ENCODE data around the gene DNM2. TPM values are rescaled to one million over a fixed set of nuclear protein-coding genes. Genes with fewer than 3 reads are reported as not detected.

Gene DNM2
- total and polyA plus RNA-seq, 9 of the 15 experiments (the other 6 are each of a cell fraction or from before 2014, with no cell fraction given): 2.2 to 161 (median 72.6) TPM

DNA sequence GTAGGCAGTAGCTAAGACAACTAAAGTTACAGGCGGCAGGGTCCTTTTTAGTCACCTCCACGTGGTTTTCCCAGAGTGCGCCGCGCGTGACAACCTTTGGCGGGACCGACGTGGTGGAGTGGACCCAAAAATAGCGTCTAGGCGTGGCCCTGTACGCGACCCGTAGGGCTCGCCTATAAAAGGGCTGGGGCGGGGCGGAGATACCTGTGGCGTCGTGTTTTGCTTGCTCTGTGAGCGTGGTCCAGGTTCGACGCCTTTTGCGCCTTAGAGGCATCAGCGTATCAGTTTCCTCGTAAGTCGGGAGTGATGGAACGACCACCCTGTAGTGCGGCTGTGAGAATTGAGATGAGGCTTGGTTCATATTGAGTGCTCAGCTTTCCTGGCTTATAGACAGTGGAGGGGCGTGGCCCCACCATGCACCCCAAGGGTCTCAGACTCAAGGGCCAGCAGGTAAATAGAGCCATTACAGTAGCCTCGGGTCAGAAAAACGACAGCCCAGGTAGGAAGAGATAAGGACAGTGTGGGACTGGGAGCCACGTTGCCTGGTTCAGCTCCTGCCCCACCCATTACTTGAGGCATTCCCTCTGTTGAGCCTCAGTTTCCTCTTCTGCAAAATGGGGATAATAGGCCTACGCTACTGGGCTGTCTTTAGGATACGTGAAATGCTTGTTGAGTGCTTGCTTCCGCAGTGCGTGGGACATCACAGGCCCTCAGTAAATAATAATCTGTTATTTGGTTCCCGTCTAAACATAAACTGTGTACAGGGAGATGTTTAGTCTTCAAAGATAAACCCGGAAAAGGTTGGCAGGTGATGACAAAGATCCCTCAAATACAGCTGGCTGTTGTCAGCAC, 118.8 kb downstream of the DNM2 start (continued):
- TF ChIP-seq, protein P1, sequence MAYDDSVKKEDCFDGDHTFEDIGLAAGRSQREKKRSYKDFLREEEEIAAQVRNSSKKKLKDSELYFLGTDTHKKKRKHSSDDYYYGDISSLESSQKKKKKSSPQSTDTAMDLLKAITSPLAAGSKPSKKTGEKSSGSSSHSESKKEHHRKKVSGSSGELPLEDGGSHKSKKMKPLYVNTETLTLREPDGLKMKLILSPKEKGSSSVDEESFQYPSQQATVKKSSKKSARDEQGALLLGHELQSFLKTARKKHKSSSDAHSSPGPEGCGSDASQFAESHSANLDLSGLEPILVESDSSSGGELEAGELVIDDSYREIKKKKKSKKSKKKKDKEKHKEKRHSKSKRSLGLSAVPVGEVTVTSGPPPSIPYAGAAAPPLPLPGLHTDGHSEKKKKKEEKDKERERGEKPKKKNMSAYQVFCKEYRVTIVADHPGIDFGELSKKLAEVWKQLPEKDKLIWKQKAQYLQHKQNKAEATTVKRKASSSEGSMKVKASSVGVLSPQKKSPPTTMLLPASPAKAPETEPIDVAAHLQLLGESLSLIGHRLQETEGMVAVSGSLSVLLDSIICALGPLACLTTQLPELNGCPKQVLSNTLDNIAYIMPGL (CRISPR knock-in tag; IDR thresholded peaks at IDR 0.05): no peak
- TF ChIP-seq GTF2E2 (tag; IDR thresholded peaks at IDR 0.05) (no peak), FIP1L1 (IDR thresholded peaks at IDR 0.05; ENCODE audit: low read depth, low read length, poor library complexity, severe bottlenecking) (no peak), CREB1 (IDR thresholded peaks at IDR 0.05) (peak; percentile 85), CREB1 (CRISPR knock-in tag; IDR thresholded peaks at IDR 0.05) (peak; percentile 91), CHD2 (IDR thresholded peaks at IDR 0.05; ENCODE audit: low read depth, low read length) (peak; percentile 44; the same call in 1 of the 2 replicates), KHSRP (IDR thresholded peaks at IDR 0.05) (0 out of 2 replicates have a peak, but pooled peaks have one; percentile 39), IRF2 (CRISPR knock-in tag; IDR thresholded peaks at IDR 0.05) (no peak), DPF2 (IDR thresholded peaks at IDR 0.05) (peak; percentile 13; the same call in 1 of the 2 replicates), SMAD3 (CRISPR knock-in tag; conservative IDR thresholded peaks at IDR 0.05) (peak; percentile 83; the same call in 1 of the 2 replicates), KDM4B (IDR thresholded peaks at IDR 0.05; ENCODE audit: borderline replicate concordance in 2 of 2, low read depth in 1 of 2) (no peak), TEAD2 (tag; IDR thresholded peaks at IDR 0.05) (peak; percentile 46; the same call in 1 of the 2 replicates), L3MBTL2 (IDR thresholded peaks at IDR 0.05) (peak; percentile 100), MTF1 (CRISPR knock-in tag; IDR thresholded peaks at IDR 0.05; ENCODE audit: borderline replicate concordance) (peak; percentile 81), ZNF778 (CRISPR knock-in tag; IDR thresholded peaks at IDR 0.05) (no peak), ZNF217 (CRISPR knock-in tag; IDR thresholded peaks at IDR 0.05) (peak; percentile 42; the same call in 1 of the 2 replicates), BRF1 (IDR thresholded peaks at IDR 0.05; ENCODE audit: borderline replicate concordance, extremely low read depth, insufficient read length) (no peak), THRAP3 (IDR thresholded peaks at IDR 0.05; ENCODE audit: borderline replicate concordance) (peak; percentile 68; the same call in 1 of the 2 replicates)
- TF ChIP-seq, protein P2, sequence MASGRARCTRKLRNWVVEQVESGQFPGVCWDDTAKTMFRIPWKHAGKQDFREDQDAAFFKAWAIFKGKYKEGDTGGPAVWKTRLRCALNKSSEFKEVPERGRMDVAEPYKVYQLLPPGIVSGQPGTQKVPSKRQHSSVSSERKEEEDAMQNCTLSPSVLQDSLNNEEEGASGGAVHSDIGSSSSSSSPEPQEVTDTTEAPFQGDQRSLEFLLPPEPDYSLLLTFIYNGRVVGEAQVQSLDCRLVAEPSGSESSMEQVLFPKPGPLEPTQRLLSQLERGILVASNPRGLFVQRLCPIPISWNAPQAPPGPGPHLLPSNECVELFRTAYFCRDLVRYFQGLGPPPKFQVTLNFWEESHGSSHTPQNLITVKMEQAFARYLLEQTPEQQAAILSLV (tag; IDR thresholded peaks at IDR 0.05): peak; percentile 55; the same call in 1 of the 2 replicates
- TF ChIP-seq, protein P3, sequence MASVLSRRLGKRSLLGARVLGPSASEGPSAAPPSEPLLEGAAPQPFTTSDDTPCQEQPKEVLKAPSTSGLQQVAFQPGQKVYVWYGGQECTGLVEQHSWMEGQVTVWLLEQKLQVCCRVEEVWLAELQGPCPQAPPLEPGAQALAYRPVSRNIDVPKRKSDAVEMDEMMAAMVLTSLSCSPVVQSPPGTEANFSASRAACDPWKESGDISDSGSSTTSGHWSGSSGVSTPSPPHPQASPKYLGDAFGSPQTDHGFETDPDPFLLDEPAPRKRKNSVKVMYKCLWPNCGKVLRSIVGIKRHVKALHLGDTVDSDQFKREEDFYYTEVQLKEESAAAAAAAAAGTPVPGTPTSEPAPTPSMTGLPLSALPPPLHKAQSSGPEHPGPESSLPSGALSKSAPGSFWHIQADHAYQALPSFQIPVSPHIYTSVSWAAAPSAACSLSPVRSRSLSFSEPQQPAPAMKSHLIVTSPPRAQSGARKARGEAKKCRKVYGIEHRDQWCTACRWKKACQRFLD (CRISPR knock-in tag; IDR thresholded peaks at IDR 0.05): peak; percentile 98
- TF ChIP-seq, protein P4, sequence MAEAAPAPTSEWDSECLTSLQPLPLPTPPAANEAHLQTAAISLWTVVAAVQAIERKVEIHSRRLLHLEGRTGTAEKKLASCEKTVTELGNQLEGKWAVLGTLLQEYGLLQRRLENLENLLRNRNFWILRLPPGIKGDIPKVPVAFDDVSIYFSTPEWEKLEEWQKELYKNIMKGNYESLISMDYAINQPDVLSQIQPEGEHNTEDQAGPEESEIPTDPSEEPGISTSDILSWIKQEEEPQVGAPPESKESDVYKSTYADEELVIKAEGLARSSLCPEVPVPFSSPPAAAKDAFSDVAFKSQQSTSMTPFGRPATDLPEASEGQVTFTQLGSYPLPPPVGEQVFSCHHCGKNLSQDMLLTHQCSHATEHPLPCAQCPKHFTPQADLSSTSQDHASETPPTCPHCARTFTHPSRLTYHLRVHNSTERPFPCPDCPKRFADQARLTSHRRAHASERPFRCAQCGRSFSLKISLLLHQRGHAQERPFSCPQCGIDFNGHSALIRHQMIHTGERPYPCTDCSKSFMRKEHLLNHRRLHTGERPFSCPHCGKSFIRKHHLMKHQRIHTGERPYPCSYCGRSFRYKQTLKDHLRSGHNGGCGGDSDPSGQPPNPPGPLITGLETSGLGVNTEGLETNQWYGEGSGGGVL (CRISPR knock-in tag; IDR thresholded peaks at IDR 0.05): no peak
